Measurements from ENCODE around the gene SAMD4A.
A peak's percentile ranks its signal among the peaks of the same experiment; 100 is the strongest.

The SAMD4A gene

GRCh38 chr14:54777395-54777794, 210.5 kb downstream of the SAMD4A start:
- no peak for DNase-seq (ENCODE audit: low spot score)

DNA sequence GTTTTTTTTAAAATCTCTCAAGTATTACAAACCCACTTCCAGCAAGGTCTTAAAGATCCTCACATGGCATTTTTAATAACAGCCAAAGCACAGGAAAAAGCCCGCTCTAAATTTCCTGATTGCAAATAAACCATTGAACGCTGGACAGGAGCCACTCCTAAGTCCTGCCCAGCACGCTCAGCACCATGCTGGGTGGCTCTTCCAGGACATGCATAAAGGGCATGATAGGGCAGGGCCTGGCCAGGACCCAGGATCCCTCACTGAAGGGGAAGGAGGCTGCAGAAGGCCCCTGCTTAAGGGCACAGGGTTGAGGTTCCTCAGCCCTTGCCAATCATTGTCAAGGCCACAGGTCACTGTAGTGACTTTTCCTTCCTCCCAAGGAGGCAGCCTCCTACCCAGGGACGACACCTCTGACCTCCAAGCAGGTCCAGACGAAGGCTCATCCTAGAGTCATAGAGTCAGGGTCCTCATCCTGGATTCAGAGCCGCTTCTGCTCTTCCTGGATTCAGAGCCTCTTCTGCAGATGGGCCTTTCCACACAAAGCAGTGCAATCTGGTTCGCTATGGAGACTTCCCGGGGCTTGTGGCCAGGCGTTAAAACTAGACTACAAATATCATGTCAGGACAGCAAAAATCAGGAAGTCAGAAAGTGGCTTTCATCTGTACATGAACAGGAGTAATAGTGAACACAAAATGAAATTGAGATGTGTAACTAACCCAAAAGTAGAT, 211.9 kb downstream of the SAMD4A start:
- DNase-seq (ENCODE audit: low spot score), result no peak

DNA sequence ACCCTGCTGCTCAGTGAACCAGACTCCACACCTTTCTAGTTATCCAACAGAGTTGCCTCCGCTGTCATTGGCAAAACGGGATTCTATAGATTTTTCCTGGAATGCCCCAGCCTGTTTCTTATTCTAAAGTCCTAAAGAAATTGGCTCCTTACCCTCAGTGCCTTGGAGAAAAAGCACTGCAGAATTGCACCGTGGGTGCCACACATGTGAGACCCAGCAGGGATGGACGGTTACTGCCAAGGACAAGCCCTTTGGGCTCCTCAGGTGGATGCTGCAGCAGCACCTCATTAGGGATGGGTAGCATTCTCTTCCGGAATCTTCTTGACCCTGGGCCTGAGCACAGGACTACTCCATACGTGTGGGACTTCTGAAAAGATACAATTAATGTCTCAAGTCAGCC, 214.2 kb downstream of the SAMD4A start:
- no peak for DNase-seq (ENCODE audit: low spot score)

DNA sequence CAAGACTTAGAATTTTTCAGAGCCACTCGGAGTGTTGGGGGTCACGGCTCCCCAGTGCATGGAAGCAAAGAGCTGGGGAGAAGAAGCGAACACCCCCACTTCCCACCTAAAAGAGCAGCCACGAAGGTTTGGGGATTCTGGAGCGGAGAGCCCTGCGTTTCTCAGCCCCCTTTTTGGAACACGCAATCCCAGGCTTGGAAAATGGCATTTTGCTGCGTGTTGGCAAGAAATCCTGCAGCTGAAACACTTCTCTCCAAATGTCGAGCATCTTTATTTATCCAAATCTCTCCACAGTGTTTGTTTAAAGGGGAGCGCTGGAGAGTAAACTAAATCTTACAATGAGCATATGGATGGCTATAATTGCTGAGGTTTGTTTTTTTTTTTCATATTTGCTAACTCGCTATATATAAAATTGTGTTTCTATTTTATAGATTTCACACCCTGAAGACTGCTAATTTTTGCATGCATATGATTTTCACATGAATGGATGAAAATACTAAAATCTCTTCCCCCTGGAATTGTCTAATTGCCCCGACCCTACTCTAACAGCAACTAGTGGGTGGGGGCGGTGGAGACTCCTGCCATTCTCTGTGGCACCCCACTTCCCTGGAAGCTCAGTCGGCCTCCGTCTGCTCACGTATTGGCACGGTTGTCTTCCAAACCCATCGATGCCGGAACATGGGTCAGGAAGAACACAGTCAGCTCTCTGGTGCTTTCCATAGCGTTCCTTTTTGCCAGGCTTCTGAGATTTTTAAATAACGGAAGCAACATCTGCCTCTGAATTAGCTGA, 215.2 kb downstream of the SAMD4A start:
- no peak for DNase-seq (ENCODE audit: low spot score)

DNA sequence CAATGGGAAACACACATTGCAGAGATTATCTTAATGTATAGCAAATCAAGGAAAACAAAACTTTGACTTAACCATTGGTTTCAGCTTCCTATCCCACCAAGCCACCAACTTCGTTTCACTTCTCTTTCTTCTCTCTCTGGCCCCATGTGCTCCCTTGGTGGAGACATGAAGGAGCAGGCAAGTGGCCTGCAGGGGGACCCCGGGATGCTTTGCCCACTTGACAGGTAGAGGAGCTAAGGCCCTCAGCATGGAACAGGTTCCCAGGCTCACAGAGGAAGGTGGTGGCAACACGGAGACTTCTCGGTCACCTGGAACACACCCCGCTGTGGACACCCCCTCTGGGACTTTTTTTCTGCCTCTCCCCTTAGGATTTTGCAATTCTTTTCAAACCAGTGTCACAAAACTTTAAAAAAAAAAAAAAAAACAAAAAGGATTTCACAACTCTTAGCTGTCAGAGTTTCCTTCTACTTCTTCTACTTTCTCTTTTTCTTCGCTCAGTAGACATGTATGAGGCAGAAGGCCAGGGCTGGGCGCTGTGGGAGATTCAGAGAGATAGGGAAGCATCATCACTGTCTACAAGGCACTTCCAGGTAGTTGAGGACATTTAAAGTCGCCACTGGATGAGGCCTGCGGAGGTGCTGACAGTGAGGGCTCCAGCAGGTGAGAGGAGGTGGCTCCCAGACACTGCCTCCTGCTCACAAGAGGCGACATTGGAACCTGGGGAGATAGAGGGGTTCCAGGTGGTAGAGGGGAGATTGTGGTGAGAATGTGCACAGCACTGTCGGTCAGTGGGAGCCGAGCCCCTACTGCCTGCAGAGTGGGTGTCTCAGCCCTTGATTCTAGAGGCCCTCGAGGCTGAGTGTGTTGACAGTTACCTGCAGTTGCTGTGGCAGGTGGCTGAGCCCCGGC, 216.1 kb downstream of the SAMD4A start:
- DNase-seq (ENCODE audit: low spot score), result peak; percentile 42

GRCh38 chr14:54783660-54784015, 216.7 kb downstream of the SAMD4A start:
- DNase-seq (ENCODE audit: low spot score), result no peak

GRCh38 chr14:54784060-54784459, 217.1 kb downstream of the SAMD4A start:
- no peak for DNase-seq (ENCODE audit: low spot score)

DNA sequence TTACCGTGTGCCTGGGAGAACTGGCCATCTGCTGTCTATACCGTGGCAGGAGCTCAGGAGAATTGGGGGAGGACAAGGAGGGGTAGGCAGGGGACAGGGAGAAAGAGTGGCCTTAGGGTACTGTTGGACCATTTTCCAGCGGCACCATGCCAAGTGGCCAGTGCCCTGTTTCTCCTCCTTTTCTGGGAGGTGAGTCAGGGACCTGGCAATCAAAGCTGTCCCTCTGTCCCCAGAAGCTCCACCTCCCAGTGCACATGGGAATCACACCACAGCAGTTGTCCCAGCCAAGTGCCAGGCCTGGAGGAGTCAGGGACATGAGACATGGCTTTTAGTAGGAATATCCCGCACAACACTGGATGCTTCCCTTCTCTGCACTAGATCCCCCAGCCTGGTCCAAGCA, 217.7 kb downstream of the SAMD4A start:
- DNase-seq (ENCODE audit: low spot score), result no peak

GRCh38 chr14:54785136-54785777, 218.3 kb downstream of the SAMD4A start:
- DNase-seq (ENCODE audit: low spot score), result no peak

GRCh38 chr14:54785778-54786770, 219.1 kb downstream of the SAMD4A start:
- no peak for DNase-seq (ENCODE audit: low spot score)

DNA sequence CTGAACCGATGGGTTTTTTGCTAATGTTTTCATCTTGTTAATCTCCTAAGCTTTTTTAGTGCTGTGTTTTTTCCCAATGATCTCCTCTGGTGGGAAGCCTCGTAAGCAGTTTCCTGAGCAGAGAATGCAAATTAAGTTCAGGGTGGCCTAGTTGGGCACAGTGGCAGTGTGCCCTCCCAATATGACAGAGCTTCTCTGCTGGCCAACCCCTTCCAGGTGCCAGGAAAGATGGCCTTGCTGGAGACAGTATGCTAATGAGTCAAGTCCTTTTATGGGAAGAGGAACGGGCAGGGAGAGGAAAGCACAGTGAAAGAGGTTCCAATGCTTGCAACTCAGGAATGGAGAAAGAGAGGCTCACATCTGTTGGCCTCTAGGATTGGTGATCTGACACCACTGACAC, 219.9 kb downstream of the SAMD4A start:
- DNase-seq (ENCODE audit: low spot score), result no peak

DNA sequence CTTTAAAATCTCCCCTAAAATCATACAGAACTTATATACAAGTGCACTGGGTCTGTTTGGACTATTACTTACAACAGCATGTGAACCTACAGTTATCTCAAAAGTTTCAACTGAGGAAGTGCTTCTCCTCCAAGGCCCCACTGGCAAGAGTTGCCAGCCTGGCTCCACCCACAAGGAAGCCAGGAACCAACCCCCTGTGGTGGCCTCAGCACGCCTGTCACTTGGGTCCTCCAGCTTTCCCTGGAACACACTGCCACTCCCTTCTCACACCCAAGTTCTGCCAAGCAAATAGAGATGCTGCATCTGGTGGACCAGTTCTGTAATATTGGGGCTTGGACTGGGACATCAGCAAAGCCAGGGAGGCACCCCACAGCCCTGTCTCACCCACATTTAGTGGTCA, 220.3 kb downstream of the SAMD4A start:
- no peak for DNase-seq (ENCODE audit: low spot score)

DNA sequence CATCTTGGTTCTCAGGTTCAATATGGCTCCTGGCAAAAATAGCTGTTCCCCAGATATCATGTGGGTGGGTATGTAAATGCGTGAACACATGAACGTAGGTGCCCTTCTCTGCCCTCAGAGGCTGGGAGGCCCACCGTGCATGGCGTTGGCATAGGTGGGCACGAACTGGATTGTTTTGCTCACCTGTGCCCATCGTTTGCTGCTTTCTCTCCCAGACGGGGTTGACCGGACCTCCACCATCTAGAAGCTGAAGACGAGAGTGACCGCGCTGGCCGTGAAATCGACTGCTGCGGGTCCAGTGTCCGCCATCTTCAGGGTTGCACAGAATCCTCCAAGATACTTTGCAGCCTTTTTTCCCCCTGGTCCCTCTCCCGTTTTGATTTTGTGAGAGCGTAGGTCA, 221.8 kb downstream of the SAMD4A start:
- no peak for DNase-seq (ENCODE audit: low spot score)

GRCh38 chr14:54789166-54789565, 222.2 kb downstream of the SAMD4A start:
- DNase-seq (ENCODE audit: low spot score), result no peak

DNA sequence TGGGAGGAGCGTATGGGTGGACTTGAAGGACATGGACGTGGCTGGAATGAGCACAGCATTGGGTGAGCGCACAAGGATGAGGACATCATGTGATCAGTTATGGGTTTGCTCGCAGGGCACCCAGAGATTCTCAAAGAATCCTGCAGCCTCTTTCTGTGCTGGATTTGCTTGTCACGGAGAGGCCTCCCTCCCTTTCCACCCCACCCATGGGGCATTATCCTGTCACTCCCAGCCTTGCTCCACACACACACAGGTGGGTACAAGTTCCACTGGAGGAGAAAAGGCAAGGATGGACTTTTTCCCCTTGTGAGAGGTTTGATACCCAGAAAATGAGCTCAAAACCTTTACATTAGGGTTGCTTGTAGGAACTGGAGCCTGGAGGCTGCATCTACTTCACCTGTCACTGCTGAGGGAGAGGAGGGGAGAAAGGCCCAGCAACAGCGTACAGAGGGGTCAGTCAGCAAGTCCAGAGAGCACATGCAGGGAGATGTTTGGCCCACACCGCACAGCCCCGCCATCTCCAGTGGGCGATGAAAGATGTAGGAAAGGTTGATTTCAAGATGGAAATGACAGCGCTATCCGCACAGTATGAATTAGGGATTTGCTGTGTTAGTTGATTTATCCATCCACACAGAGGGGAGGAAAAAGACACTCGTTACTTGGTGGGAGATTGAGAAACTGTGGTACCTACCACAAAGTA, 223.0 kb downstream of the SAMD4A start:
- no peak for DNase-seq (ENCODE audit: low spot score)

- no peak for DNase-seq (ENCODE audit: low spot score)
Observed at GRCh38 chr14:54791001-54791400, 224.1 kb downstream of the SAMD4A start.

DNA sequence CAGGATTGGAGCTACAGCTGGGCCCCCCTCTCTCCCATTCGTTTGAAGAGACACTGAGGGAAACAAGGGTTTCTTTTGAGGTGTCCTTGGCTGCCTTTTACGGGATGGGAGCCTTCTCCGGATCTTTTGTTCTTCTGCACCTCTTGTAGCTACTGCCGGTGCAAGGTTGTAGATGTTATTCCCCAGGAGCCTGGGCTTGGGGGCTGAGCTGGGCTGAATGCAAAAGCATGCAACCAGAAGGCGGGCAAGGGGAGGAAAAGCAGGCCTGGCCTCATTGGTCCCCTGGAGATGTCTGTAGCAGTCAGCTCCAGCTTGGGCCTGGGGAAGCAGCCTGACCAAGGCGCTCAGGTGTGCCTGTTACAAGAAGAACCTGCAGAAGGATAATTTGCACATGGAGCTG, 225.4 kb downstream of the SAMD4A start:
- DNase-seq (ENCODE audit: low spot score), result no peak

- DNase-seq (ENCODE audit: low spot score), result no peak
Observed at GRCh38 chr14:54794159-54794558, 227.2 kb downstream of the SAMD4A start.

GRCh38 chr14:54794796-54795195, 227.9 kb downstream of the SAMD4A start:
- no peak for DNase-seq (ENCODE audit: low spot score)

DNA sequence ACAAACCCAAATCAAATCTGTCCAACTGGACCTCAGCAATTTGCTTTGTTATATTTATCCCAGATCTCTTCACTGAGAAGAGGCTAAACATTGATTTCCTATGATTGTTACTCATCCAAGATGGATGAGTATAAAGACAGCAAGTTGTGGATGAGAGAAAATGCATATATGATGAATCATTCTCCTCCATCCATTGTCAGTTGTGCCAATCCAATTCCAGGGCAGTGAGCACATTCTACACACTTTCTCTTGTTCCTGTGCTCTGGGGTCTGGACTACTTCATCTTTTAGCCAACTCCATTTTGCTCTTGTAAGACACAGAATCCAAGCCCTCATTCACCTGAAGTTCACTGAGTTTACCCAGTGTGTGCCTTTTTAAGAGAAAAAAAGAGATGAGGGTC, 230.0 kb downstream of the SAMD4A start:
- no peak for DNase-seq (ENCODE audit: low spot score)
